Uterus (tissue), 2 donors: Measurements from ENCODE around the gene BCKDHB.

Source experiments
- CTCF ChIP-seq, 4 experiments: fragments of 200-600 bp in 2 of 4; fragments of 450-650 bp in 2 of 4; sonication (generic) in 2 of 4; IDR thresholded peaks; one replicate each; pipeline ENCODE4 v1.5.1; 2016 to 2019; ENCODE audit warnings: antibody characterized with exemption in 4 of 4, mild to moderate bottlenecking in 2 of 4, moderate library complexity in 1 of 4
- POLR2A ChIP-seq, 2 donors: fragments of 450-650 bp; IDR thresholded peaks; one replicate each; pipeline ENCODE4 v1.6.1; 2016; ENCODE audit warnings: antibody characterized with exemption in 2 of 2, mild to moderate bottlenecking in 1 of 2, moderate library complexity in 1 of 2

GRCh38 chr6:80263585-80263984 is 157.1 kb downstream of the BCKDHB start:
- TF ChIP-seq CTCF (IDR thresholded peaks at IDR 0.05) (no peak), POLR2A (IDR thresholded peaks at IDR 0.05) (no peak)
